H54 (cell line): Measurements from ENCODE around the gene TNFRSF4.

Experiments used
- DNase-seq: peaks from one replicate; pipeline ENCODE4 v3.0.0; 2011; ENCODE audit warnings: low spot score, mixed read lengths; ENCODE audit not compliant: insufficient read length
- FAIRE-seq: peaks from 3 replicates; lab custom pipeline; 2011; peaks lifted over from hg19 to GRCh38; lab: Jason Lieb, UNC
- POLR2A ChIP-seq: IDR thresholded peaks from 2 replicates; pipeline ENCODE4 v1.6.1; 2011; ENCODE audit warnings: low read depth, mild to moderate bottlenecking, low read length

TNFRSF4 gene

DNA sequence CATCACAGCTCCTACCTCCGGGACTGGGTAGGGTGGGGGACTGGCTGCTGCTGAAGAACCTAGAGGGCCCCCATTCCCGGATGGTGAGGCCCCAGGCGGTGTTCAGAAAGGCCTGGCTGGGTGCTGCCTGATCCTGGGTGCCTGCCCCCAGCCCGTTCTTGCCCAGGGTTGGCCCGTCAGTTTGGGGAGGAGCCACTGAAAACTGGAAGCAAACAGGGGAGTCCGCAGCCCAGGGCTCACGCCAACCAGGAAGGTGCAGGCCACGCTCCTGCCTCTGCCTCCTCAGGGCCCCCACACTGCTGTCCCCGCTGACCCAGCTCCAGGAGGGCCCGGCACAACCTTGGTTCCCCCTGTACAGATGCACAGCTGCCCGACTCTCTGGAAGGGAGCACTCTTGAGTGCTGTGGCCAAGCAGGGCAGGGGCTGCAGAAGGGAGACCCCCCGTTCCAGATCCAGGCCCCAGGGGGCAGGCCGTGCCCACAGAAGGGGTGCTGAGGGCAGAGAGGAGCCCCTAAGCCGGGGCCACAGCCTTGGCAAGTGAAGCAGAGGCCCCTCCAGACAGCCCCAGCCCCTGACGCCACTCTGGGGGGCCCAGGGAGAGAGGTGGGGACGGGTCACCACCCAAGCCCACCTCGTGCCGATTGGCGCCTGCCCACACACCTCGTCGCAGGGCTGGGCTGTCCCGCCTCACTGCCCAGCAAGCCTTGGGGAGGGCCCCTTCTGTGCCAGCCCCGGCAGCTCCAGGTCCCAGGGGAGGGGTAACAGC is 27.1 kb upstream of the TNFRSF4 start:
- no peak for TF ChIP-seq POLR2A
- FAIRE-seq (no peak), DNase-seq (no peak)

DNA sequence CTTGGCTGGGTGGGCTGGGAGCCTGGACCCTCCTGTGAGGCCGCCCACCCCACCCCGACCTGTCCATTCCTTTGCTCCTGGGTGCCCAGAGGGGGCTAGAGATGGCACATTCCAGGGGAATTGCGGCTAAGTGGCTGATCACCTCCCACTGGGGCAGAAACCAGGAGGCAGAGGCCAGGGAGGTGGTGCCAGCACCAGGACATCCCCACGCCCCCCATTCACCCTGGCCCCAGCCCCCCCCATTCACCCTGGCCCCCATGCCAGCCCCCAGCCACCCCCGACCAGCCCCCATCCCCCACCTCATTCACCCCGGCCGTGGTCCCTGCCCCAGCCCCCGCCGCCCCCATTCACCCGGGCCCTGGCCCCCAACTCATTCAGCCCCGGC is 26.4 kb upstream of the TNFRSF4 start:
- FAIRE-seq (no peak), DNase-seq (no peak)
- no peak for TF ChIP-seq POLR2A

- no peak for FAIRE-seq
- no peak for DNase-seq
- TF ChIP-seq POLR2A, result no peak
These were observed 25.8 kb upstream of the TNFRSF4 start for GRCh38 chr1:1239614-1240347.

- no peak for TF ChIP-seq POLR2A
- DNase-seq (no peak), FAIRE-seq (no peak)
These were observed 25.3 kb upstream of the TNFRSF4 start for GRCh38 chr1:1239227-1239613.

GRCh38 chr1:1238702-1239178 is 24.8 kb upstream of the TNFRSF4 start:
- DNase-seq (no peak), FAIRE-seq (no peak)
- TF ChIP-seq POLR2A, result no peak

DNA sequence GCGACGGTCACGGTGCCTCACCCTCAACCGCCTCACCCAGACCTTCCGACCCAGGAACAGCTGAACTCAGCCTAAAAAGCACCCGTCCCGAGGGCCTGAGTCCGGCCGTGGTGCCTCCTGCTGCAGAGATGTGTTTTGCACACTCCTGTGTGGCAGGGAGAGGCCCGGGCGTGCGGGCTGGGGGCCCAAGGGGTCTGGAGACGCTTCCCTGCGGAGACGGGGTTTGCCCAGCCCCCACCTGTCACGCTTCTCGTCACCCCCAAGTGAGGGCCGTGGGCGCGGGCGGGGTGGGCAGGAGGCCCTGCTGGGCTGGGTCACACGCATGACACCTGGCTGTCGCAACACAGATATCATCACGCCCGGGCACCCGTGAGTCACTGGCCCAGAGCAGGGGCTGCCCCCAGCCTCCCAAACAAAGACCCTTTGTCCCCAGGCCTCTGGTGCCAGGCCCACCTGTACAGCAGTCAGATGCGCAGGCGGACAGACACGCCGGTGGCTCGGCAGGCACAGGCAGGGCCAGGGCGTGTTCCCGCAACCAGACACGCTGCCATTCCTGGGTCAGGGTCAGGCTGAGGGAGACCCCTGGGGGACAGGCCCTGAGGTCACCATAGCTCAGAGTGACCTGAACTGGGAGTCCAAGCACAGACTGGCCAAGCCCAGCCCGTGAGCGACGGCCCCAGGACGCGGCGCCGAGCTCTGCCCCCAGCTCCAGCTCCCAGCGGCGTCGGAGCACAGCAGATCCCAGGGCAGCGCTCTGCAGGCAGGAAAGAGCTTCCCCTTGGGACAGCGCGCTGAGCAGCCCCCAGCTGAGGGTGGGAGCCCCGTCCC is 24.1 kb upstream of the TNFRSF4 start:
- TF ChIP-seq POLR2A, result no peak
- FAIRE-seq (no peak), DNase-seq (no peak)

- TF ChIP-seq POLR2A, result 0 out of 2 replicates have a peak, but pooled peaks have one; percentile 9
- FAIRE-seq (no peak), DNase-seq (no peak)
These were observed 23.3 kb upstream of the TNFRSF4 start for GRCh38 chr1:1236945-1237873.

DNA sequence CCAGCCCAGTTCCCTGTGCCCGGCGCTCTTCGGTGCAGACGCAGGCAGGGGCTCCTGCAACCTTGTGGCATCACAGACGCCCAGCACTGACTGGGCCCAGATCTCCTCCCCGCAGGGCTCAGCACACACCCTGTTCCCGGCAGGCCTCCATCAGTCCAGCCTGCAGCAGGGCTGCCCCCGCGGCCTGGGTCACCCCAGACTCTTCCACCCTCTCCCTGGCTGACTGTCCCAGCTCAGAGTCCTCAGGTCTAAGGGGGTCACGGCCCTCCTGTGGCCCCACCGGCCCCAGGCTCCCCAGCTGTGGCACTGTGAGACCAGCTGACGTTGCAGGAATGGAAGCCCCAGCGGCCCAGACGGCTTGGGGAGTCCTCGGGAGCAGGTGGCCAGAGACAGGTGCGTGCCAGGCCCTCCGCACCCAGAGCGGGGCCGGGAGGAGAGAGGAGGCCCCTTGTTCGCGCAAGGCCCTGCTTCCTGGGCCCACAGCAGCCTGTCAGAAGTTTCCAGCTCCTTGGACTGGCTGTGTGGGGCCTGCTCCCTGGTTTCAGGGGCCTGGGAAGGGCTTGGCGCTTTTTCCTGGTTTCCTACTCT is 22.3 kb upstream of the TNFRSF4 start:
- no peak for DNase-seq
- FAIRE-seq, result no peak
- no peak for TF ChIP-seq POLR2A

DNA sequence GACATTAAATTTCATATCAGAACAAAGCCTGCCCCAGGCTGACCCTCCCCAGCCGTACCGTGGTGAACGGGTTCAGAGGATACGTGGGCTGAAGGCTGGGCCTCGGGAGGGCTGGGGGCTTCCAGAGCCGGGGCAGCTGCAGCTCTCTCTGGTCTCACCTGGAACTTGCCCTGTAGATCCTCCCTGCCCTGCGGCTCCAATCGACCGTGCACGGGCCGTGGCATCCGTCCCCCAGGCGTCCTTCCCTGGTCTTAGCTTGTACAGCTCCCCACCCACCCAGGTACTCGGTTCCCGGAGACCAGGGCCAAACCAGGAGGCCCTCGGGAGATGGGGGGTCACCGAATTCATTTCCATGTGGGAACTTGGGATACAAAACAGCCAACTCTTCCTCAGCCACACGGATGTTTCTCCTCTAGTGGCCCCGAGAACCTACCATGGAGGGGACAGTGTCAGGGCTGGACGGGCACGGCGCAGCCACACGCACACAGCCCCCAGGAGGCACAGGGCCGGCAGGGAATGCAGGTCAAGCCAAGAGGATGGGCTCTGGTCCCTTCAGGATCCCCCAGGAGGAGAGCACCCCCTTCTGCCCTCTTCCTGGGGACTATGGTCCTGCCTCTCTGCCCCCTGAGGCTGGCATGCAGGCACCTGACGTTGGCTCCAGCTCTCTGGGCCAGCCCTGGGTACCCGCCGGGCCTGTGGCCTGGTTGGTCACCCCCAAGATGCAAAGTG is 21.2 kb upstream of the TNFRSF4 start:
- FAIRE-seq (no peak), DNase-seq (no peak)
- TF ChIP-seq POLR2A, result no peak

DNA sequence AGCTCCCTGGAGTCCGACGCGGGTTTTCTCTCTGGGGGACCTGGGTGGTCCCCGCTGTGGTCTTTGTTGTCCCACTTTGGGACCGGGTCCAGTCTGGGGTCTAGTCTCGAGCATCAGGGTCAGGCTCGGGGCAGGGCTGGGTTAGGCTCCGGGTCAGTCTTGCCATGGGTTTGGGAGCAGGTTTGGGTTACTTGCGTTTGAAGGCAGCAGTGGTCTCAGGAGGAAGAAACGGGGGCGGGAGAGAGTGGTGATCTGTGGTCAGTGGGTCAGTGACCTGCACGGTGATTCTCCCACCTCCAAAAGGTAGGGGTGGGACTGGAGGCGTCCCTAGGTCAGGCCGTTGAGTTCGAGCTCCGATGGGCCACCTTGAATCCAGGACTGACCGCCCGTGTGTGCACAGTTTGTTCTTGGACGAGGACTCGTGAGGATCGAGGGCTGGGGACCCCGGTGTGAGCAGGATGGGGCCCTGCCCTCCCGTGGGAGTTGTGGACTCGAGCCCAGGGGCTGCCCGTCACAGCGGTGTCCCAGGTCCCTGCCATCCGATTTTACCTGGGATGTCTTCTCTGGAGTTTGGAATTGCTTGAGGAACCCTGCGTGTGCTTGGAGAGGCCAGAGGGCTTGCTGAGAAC is 20.3 kb upstream of the TNFRSF4 start:
- TF ChIP-seq POLR2A, result no peak
- no peak for FAIRE-seq
- no peak for DNase-seq

GRCh38 chr1:1233567-1233892 is 19.6 kb upstream of the TNFRSF4 start:
- no peak for DNase-seq
- FAIRE-seq, result no peak
- no peak for TF ChIP-seq POLR2A
